ENCODE results near the gene ZNF23.

ZNF23 gene

GRCh38 chr16:71482569-71482968 lies 20.5 kb upstream of the ZNF23 start:
- TF ChIP-seq CSRNP3 (CRISPR knock-in tag; IDR thresholded peaks at IDR 0.05) (no peak), ZNF8 (CRISPR knock-in tag; IDR thresholded peaks at IDR 0.05) (no peak), OSR1 (CRISPR knock-in tag; IDR thresholded peaks at IDR 0.05) (no peak), ZNF70 (CRISPR knock-in tag; IDR thresholded peaks at IDR 0.05) (no peak), ARNTL (CRISPR knock-in tag; IDR thresholded peaks at IDR 0.05; ENCODE audit: borderline replicate concordance, low read depth) (no peak), BACH2 (CRISPR knock-in tag; IDR thresholded peaks at IDR 0.05; ENCODE audit: borderline replicate concordance) (no peak), POU6F1 (CRISPR knock-in tag; IDR thresholded peaks at IDR 0.05; ENCODE audit: borderline replicate concordance, low read depth) (no peak), TOX (CRISPR knock-in tag; IDR thresholded peaks at IDR 0.05; ENCODE audit: borderline replicate concordance) (no peak), ZFP3 (CRISPR knock-in tag; IDR thresholded peaks at IDR 0.05) (no peak), PATZ1 (CRISPR knock-in tag; IDR thresholded peaks at IDR 0.05; ENCODE audit: borderline replicate concordance) (no peak), GLIS3 (CRISPR knock-in tag; IDR thresholded peaks at IDR 0.05) (no peak), RARB (CRISPR knock-in tag; IDR thresholded peaks at IDR 0.05) (no peak), ESRRG (CRISPR knock-in tag; IDR thresholded peaks at IDR 0.05) (no peak), SNAI2 (CRISPR knock-in tag; IDR thresholded peaks at IDR 0.05) (no peak), CSDC2 (CRISPR knock-in tag; IDR thresholded peaks at IDR 0.05) (no peak), ZC3H10 (CRISPR knock-in tag; IDR thresholded peaks at IDR 0.05) (no peak), PPARA (CRISPR knock-in tag; IDR thresholded peaks at IDR 0.05; ENCODE audit: borderline replicate concordance) (no peak)
- TF ChIP-seq, protein P1, sequence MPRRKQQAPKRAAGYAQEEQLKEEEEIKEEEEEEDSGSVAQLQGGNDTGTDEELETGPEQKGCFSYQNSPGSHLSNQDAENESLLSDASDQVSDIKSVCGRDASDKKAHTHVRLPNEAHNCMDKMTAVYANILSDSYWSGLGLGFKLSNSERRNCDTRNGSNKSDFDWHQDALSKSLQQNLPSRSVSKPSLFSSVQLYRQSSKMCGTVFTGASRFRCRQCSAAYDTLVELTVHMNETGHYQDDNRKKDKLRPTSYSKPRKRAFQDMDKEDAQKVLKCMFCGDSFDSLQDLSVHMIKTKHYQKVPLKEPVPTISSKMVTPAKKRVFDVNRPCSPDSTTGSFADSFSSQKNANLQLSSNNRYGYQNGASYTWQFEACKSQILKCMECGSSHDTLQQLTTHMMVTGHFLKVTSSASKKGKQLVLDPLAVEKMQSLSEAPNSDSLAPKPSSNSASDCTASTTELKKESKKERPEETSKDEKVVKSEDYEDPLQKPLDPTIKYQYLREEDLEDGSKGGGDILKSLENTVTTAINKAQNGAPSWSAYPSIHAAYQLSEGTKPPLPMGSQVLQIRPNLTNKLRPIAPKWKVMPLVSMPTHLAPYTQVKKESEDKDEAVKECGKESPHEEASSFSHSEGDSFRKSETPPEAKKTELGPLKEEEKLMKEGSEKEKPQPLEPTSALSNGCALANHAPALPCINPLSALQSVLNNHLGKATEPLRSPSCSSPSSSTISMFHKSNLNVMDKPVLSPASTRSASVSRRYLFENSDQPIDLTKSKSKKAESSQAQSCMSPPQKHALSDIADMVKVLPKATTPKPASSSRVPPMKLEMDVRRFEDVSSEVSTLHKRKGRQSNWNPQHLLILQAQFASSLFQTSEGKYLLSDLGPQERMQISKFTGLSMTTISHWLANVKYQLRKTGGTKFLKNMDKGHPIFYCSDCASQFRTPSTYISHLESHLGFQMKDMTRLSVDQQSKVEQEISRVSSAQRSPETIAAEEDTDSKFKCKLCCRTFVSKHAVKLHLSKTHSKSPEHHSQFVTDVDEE (CRISPR knock-in tag; IDR thresholded peaks at IDR 0.05) = no peak
- no peak for ATAC-seq

GRCh38 chr16:71480956-71481355 lies 18.9 kb upstream of the ZNF23 start:
- no peak for ATAC-seq
- TF ChIP-seq CREB5 (CRISPR knock-in tag; IDR thresholded peaks at IDR 0.05; ENCODE audit: low read depth) (no peak), GLIS3 (CRISPR knock-in tag; IDR thresholded peaks at IDR 0.05) (no peak), TOX (CRISPR knock-in tag; IDR thresholded peaks at IDR 0.05; ENCODE audit: borderline replicate concordance) (no peak), OSR1 (CRISPR knock-in tag; IDR thresholded peaks at IDR 0.05) (no peak), RARB (CRISPR knock-in tag; IDR thresholded peaks at IDR 0.05) (no peak), ZFP30 (CRISPR knock-in tag; IDR thresholded peaks at IDR 0.05) (no peak), ZNF70 (CRISPR knock-in tag; IDR thresholded peaks at IDR 0.05) (no peak), ZNF565 (CRISPR knock-in tag; conservative IDR thresholded peaks at IDR 0.05; ENCODE audit: low read depth) (no peak), PPARA (CRISPR knock-in tag; IDR thresholded peaks at IDR 0.05; ENCODE audit: borderline replicate concordance) (no peak)

DNA sequence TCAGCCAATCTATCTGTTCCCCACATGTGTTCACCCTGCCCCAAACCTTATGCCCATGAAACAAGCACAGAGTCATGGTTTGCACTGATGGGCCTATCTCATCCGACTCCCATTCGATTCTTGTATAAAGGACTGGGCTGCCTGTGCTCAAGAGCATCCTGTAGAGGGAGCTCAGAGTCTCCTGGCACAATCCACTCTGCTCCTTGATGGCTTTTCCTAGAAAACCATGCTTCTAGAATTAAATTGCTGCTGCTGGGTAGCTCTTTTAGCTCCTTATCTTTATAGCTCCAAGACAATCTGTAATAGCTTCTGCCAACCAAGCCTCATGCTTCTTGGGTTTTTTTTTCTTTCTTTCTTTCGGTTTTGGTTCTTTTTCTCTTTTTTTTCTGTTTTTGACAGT lies 17.4 kb upstream of the ZNF23 start:
- TF ChIP-seq, protein P1 (CRISPR knock-in tag; IDR thresholded peaks at IDR 0.05) = no peak
- no peak for TF ChIP-seq ZNF70 (CRISPR knock-in tag; IDR thresholded peaks at IDR 0.05)
- ATAC-seq = peak; percentile 64

Measured in SK-N-SH treated with all-trans-retinoic acid at 6 μM for 48 hours (cell line).